ENCODE measurements around the gene CYB5D1.

The CYB5D1 gene

DNA sequence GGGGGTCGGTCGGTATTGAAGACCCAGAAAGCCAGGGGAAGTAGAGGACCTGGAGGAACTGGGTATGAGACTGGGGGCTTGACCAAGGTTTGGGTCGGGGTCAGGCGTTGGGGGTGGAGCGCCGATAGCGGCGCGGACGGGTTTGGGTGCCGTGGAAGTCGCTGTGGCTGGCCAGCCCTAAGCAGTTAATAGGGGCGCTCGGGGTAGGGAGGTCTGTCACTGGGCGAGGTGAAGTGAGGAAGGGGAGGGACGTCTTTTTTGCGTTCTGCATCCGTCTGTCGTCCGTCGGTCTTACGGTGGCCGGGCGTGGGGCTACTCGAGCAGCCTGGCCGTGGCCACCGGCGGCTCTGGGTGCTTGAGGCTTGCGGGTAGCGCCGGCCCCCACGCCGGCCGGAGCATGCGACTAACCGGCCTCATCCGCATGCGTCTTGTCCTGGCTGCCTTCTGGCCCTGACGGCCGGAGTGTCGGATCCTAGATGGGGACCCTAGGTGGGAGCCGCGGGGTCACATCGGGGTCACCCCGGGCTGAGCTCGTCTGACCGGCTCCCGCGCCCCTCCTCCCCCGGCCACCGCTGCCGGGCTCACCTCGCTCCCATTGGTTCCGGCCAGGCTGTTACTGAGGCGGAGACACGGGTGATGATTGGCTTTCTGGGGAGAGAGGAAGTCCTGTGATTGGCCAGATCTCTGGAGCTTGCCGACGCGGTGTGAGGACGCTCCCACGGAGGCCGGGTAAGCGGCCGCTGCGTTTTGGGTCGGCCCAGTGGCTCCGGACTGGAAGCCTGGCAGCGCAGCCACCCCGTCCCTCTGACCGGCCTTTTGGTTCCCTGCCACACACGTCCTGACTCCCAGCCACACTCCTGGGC is 13.3 kb upstream of the CYB5D1 start:
- DNase-seq (ENCODE audit: low read depth): peak; percentile 81

DNA sequence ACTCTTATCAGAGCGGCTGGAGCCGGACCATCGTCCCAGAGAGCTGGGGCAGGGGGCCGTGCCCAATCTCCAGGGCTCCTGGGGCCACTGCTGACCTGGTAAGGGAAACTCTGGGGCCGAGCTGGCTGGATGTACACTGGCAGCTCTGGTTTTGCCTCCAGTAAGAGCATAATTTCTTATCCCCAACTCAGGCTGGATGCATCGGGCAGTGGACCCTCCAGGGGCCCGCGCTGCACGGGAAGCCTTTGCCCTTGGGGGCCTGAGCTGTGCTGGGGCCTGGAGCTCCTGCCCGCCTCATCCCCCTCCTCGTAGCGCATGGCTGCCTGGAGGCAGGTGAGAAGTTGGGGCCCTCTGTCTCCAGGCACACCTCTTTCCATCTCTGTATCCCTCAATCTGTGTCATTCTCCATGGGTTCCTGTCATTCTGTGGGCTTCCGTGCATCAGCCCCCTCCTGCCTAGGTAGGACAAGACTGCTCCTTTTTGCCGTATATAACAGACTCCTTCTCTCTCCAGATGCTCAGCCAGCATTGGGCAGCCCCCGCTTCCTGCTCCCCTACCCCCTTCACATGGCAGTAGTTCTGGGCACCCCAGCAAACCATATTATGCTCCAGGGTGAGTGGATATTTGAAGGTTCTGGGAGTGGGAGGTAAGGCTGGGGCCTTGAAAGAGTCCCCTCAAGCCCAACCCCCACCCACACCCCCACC is 12.3 kb upstream of the CYB5D1 start:
- no peak for DNase-seq (ENCODE audit: low read depth)

DNA sequence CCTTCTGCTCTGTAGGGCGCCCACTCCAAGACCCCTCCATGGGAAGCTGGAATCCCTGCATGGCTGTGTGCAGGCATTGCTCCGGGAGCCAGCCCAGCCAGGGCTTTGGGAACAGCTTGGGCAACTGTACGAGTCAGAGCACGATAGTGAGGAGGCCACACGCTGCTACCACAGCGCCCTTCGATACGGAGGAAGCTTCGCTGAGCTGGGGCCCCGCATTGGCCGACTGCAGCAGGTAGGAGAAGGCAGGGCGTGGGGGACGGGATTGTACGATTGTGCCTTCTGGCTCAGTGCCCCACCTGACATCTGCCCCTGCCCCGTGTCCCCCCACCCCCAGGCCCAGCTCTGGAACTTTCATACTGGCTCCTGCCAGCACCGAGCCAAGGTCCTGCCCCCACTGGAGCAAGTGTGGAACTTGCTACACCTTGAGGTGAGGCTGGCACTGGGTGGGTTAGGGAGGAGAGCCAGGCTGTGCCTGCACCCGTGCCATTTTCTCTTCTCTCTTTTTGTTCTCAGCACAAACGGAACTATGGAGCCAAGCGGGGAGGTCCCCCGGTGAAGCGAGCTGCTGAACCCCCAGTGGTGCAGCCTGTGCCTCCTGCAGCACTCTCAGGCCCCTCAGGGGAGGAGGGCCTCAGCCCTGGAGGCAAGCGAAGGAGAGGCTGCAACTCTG is 11.6 kb upstream of the CYB5D1 start:
- no peak for DNase-seq (ENCODE audit: low read depth)

DNA sequence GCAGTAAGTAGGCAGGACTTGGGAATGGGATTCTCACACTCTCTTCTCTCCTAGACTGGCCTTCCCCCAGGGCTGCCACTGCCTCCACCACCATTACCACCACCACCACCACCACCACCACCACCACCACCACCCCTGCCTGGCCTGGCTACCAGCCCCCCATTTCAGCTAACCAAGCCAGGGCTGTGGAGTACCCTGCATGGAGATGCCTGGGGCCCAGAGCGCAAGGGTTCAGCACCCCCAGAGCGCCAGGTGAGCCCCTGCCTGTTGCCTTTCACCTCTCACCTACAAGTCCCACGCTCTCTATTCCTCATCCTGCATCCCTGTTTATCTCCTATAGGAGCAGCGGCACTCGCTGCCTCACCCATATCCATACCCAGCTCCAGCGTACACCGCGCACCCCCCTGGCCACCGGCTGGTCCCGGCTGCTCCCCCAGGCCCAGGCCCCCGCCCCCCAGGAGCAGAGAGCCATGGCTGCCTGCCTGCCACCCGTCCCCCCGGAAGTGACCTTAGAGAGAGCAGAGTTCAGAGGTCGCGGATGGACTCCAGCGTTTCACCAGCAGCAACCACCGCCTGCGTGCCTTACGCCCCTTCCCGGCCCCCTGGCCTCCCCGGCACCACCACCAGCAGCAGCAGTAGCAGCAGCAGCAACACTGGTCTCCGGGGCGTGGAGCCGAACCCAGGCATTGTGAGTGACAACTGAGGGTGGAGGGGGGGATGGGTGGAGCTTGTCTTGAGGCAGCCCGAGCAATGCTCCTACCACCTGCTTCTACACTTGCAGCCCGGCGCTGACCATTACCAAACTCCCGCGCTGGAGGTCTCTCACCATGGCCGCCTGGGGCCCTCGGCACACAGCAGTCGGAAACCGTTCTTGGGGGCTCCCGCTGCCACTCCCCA is 10.8 kb upstream of the CYB5D1 start:
- DNase-seq (ENCODE audit: low read depth): no peak

DNA sequence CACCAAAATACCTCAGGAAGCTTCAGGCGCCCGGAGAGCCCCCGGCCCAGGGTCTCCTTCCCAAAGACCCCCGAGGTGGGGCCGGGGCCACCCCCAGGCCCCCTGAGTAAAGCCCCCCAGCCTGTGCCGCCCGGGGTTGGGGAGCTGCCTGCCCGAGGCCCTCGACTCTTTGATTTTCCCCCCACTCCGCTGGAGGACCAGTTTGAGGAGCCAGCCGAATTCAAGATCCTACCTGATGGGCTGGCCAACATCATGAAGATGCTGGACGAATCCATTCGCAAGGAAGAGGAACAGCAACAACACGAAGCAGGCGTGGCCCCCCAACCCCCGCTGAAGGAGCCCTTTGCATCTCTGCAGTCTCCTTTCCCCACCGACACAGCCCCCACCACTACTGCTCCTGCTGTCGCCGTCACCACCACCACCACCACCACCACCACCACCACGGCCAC is 9.6 kb upstream of the CYB5D1 start:
- DNase-seq (ENCODE audit: low read depth): no peak

DNA sequence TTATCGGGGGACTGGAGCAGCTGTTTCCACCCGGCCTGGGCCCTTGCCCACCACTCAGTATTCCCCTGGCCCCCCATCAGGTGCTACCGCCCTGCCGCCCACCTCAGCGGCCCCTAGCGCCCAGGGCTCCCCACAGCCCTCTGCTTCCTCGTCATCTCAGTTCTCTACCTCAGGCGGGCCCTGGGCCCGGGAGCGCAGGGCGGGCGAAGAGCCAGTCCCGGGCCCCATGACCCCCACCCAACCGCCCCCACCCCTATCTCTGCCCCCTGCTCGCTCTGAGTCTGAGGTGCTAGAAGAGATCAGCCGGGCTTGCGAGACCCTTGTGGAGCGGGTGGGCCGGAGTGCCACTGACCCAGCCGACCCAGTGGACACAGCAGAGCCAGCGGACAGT is 9.1 kb upstream of the CYB5D1 start:
- no peak for DNase-seq (ENCODE audit: low read depth)

DNA sequence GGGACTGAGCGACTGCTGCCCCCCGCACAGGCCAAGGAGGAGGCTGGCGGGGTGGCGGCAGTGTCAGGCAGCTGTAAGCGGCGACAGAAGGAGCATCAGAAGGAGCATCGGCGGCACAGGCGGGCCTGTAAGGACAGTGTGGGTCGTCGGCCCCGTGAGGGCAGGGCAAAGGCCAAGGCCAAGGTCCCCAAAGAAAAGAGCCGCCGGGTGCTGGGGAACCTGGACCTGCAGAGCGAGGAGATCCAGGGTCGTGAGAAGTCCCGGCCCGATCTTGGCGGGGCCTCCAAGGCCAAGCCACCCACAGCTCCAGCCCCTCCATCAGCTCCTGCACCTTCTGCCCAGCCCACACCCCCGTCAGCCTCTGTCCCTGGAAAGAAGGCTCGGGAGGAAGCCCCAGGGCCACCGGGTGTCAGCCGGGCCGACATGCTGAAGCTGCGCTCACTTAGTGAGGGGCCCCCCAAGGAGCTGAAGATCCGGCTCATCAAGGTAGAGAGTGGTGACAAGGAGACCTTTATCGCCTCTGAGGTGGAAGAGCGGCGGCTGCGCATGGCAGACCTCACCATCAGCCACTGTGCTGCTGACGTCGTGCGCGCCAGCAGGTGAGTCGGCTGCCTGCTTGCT is 8.6 kb upstream of the CYB5D1 start:
- DNase-seq (ENCODE audit: low read depth): no peak

DNA sequence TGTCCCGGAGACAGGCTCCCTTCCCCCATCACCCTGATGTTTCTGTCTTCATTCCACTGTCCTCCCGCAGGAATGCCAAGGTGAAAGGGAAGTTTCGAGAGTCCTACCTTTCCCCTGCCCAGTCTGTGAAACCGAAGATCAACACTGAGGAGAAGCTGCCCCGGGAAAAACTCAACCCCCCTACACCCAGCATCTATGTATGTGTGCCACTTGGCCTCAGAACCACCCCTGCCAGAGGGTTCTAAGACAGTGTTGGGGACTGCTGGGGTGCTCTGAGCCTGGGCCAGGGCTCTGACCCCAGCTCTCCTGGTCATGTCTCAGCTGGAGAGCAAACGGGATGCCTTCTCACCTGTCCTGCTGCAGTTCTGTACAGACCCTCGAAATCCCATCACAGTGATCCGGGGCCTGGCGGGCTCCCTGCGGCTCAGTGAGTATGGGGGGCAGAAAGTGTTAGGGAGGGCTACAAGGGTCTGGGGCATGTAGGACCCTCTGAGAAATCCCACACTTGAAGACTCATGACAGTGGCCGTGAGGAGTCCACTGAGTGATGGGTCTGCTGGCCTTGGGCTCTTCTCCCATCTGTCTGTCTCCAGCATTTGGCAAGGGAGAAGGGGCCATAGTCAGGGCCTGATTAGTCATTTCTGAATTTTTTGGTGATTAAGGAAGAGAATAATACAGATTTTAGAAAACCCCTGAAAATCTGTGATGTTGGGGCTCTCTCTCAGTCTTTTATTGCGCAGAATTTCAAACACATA is 7.9 kb upstream of the CYB5D1 start:
- no peak for DNase-seq (ENCODE audit: low read depth)

DNA sequence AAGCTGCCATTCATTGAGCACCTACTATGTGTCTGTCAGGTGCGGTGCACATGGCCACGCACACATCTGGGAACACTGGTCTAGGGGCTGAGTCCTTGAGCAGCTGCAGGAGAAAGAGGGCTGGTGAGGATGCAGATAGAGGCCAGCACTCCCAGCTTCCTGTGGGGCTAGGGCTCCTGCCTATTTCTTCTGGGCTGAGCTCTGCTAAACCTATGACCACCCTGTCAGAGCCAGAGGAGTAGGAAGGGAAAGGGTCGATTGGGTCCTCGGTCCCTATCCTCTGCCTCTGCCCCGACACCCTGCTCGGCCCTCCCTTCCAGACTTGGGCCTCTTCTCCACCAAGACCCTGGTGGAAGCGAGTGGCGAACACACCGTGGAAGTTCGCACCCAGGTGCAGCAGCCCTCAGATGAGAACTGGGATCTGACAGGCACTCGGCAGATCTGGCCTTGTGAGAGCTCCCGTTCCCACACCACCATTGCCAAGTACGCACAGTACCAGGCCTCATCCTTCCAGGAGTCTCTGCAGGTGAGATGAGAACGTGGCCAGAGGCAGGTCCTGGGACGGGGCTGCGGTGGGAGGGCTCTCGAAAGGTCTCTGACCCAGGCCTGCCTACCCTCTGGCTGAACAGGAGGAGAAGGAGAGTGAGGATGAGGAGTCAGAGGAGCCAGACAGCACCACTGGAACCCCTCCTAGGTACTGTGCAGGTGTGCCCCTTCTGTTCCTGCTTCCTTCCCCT is 6.9 kb upstream of the CYB5D1 start:
- DNase-seq (ENCODE audit: low read depth): no peak

DNA sequence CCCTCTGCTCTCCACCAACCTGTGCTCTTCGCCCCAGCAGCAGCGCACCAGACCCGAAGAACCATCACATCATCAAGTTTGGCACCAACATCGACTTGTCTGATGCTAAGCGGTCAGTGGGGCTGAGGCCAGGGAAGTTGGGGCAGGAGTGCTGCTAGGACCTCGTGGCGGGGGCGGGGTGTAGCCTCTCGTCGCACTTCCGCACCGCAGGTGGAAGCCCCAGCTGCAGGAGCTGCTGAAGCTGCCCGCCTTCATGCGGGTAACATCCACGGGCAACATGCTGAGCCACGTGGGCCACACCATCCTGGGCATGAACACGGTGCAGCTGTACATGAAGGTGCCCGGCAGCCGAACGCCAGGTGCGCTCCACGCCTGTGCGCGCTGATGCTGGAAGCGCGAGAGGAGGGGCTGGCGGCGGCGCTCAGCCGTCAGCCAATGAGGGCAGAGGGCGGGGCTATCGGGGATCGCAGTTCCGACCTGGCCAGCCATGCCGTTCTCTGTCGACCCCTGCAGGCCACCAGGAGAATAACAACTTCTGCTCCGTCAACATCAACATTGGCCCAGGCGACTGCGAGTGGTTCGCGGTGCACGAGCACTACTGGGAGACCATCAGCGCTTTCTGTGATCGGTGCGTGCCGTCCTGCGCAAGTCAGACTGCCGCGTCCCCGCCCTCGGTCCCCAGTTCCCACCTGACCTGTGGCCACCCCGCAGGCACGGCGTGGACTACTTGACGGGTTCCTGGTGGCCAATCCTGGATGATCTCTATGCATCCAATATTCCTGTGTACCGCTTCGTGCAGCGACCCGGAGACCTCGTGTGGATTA is 6.2 kb upstream of the CYB5D1 start:
- DNase-seq (ENCODE audit: low read depth): peak; percentile 91

DNA sequence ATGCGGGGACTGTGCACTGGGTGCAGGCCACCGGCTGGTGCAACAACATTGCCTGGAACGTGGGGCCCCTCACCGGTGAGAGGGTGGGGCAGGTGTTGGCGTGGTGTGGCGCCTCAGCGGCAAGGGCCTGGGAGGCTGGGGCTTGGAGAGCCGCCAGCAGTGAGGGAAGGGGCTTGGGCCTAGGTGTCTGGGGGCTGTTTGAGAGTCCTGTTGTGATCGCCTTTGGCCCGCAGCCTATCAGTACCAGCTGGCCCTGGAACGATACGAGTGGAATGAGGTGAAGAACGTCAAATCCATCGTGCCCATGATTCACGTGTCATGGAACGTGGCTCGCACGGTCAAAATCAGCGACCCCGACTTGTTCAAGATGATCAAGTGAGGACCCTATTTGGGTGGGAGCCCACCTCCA is 5.5 kb upstream of the CYB5D1 start:
- no peak for DNase-seq (ENCODE audit: low read depth)

DNA sequence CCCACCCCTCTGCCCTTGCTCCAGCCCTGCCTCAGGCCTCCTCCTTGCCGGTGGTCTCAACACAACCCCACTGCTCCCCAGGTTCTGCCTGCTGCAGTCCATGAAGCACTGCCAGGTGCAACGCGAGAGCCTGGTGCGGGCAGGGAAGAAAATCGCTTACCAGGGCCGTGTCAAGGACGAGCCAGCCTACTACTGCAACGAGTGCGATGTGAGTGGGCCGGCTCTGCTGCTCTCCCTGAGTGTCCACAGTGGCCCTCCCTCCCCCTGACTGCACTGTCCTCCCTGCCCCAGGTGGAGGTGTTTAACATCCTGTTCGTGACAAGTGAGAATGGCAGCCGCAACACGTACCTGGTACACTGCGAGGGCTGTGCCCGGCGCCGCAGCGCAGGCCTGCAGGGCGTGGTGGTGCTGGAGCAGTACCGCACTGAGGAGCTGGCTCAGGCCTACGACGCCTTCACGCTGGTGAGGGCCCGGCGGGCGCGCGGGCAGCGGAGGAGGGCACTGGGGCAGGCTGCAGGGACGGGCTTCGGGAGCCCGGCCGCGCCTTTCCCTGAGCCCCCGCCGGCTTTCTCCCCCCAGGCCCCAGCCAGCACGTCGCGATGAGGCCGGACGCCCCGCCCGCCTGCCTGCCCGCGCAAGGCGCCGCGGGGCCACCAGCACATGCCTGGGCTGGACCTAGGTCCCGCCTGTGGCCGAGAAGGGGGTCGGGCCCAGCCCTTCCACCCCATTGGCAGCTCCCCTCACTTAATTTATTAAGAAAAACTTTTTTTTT is 4.7 kb upstream of the CYB5D1 start:
- DNase-seq (ENCODE audit: low read depth): no peak

DNA sequence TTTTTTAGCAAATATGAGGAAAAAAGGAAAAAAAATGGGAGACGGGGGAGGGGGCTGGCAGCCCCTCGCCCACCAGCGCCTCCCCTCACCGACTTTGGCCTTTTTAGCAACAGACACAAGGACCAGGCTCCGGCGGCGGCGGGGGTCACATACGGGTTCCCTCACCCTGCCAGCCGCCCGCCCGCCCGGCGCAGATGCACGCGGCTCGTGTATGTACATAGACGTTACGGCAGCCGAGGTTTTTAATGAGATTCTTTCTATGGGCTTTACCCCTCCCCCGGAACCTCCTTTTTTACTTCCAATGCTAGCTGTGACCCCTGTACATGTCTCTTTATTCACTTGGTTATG is 4.1 kb upstream of the CYB5D1 start:
- no peak for DNase-seq (ENCODE audit: low read depth)

DNA sequence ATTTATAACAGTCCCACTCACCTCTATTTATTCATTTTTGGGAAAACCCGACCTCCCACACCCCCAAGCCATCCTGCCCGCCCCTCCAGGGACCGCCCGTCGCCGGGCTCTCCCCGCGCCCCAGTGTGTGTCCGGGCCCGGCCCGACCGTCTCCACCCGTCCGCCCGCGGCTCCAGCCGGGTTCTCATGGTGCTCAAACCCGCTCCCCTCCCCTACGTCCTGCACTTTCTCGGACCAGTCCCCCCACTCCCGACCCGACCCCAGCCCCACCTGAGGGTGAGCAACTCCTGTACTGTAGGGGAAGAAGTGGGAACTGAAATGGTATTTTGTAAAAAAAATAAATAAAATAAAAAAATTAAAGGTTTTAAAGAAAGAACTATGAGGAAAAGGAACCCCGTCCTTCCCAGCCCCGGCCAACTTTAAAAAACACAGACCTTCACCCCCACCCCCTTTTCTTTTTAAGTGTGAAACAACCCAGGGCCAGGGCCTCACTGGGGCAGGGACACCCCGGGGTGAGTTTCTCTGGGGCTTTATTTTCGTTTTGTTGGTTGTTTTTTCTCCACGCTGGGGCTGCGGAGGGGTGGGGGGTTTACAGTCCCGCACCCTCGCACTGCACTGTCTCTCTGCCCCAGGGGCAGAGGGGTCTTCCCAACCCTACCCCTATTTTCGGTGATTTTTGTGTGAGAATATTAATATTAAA is 3.6 kb upstream of the CYB5D1 start:
- no peak for DNase-seq (ENCODE audit: low read depth)

DNA sequence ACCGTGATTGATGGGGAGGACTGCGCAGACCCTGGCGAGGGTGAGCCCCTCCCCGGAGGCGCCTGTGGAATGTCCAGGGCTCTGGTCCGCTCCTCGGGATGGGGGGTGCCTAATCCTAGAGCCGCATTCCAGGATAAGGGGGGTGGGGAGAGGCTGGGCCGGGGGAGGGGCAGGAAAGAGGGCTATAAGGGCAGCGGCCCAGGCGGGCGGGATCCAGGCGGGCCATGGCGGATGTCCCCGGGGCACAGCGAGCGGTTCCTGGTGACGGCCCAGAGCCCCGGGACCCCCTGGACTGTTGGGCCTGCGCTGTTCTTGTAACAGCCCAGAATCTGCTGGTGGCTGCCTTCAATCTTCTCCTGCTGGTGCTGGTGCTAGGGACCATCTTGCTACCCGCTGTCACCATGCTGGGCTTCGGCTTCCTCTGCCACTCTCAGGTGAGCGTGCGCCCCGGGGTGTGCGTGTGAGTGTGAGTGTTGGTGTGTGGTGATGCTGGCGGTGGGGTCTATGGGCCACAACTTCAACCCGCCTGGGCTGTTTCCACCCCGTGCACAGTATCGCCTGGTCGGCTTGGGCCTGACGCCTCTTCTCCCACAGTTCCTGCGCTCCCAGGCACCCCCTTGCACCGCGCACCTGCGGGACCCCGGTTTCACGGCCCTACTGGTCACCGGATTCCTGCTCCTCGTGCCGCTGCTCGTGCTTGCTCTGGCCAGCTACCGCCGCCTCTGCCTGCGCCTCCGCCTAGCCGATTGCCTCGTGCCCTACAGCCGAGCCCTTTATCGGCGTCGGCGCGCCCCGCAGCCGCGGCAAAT is 2.7 kb upstream of the CYB5D1 start, which contains the start of gene TMEM88:
TMEM88 (plus strand) TSS at position 216 of the 809 bp plus-strand sequence; CDS start at position 225, 9 bp downstream.
- DNase-seq (ENCODE audit: low read depth): no peak

DNA sequence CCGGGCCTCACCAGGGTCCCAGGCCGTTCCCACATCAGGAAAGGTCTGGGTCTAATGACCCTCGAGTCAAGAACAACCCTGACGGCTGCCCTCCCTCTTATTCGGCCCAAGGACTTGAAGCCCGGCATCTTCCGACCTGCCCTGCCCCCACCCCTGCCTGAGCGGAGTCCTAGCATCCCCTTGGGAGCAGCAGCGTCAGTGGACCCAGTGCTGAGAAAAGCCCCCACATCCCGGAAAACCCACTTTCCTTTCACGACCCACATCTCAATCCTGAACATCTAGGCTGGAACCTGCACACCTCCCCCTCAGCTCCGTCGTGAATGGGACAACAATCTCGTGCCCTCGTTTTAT is 2.2 kb upstream of the CYB5D1 start:
- no peak for DNase-seq (ENCODE audit: low read depth)
